Measurements from ENCODE around the gene TOB2.

TOB2 gene

GRCh38 chr22:41446639-41447434, at the start of gene TOB2:
Gene TOB2, minus strand, starts transcription at chr22:41446801. Its CDS starts 9,456 bp downstream, at chr22:41437345.
- DNase-seq (ENCODE audit: low read depth, low spot score): peak; percentile 77

DNA sequence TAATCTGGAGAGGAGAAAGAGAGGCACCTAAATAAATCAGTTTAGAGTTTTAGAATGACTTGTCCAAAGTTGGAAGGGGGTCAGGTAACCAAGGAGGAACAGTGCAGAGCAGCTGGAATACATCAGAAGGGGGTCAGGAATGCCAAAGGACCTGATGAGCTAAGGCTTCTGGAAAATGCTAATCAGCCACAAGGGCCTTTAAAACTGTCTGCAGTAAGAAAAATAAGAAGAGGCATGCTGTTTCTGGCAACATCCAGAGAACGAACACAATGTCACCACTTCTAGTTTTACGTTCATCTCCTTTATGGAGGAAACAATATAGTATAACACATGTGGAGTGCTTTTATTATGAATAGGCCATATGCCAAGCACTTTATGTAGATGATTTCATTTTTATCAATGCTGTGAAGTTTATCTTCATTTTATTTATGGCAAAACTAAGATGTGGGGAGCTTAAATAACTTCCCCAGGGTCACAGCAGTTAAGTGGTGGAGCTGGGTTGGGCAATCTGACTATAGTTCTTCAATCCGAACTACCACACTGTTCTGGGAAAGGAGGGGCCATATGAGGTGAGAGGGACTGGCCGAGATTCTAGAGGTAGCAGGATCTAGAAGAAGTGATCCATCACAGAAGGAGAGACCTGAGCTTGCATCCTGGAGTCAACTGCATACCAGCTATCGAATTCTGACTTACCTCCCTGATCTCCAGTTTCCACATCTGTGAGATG, 44.9 kb upstream of the TOB2 start:
- DNase-seq (ENCODE audit: low read depth, low spot score): no peak

DNA sequence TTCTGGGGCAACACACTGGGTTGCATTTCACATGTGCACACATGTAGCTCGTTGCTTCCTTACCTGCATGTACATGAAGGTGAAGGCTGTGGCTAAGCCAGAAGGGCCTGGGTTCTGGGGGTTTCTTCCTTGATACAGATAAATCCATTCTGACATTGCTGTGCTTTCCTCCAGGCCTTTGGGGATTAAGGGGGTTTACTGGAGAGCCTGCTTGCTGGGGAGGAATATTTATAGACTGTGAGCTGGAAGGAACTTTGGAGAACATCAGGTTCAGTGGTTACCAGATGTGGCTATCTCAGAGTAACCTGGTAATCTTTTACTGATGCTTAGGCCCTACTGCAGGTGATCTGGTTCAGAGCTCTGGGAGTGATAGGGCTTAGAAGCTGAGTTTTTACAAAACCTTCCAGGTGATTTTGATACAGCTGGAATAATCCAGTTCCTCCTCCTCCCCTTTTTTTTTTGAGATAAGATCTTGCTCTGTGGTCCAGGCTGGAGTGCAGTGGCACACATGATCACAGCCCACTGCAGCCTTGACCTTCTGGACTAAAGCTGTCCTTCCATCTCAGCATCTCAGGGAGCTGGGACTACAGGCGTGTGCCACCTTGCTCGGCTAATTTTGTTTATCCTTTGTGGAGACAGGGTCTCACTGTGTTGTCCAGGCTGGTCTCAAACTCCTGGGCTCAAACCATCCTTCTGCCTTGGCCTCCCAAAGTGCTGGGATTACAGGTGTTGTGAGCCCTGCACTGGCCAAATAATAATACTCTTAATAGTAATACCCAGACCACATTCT, 42.2 kb upstream of the TOB2 start:
- DNase-seq (ENCODE audit: low read depth, low spot score): no peak

DNA sequence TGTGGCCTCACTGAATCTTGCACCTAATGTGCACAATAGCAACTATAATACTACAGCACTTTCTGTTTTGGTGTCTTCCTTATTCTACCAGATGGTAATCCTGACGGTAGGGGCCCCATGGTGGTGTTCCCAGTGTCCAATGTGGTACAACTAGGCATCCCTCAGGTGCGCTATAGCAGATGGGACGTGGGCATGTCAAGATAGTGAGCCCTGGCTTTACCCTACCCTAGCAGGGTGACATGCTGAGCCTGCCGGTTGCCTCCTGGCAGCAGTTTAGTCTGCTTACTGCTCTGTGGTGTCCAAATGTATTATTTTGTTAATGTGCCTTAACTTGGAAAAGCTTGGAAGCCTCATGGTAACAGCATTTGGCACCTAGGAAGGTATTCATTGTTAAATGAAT, 41.5 kb upstream of the TOB2 start:
- DNase-seq (ENCODE audit: low read depth, low spot score): no peak

DNA sequence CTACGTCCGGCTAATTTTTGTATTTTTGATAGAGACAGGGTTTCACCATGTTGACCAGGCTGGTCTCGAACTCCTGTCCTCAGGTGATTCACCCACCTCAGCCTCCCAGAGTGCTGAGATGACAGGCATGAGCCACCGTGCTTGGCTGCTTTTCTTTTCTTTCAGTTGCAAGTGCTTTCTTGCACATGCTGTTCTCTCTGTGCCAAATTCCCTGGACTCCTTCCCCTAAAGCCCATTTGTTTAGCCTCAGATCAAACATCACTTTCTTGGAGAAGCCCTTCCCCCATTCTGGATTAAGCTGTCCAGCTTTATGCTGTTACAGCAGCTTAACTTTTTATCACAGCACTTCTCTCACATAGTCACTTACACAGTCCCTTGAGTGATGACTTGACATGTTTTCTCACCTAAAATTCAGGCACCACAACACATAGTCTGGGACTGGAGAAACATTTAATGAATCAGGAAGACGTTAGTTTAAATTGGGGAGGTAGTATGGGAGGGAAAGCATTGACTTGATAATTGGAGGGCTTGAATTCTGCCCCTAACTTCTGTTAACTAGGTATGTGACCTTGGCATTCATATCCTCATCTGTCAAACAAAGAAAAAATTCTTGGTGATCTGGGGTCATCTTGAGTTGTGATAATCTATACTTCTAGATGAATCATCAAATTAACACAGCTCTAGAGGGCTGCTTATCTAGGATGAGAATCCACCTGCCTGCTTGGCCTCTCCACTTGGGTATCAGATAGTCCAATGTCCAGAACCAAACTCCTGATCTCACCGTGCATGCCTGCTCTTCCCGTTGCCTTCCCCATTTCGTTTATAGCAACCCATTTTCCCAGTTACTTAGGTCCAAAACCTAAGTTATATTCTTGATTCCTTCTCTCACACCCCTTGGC, 40.7 kb upstream of the TOB2 start:
- no peak for DNase-seq (ENCODE audit: low read depth, low spot score)

GRCh38 chr22:41485033-41485432, 38.4 kb upstream of the TOB2 start:
- DNase-seq (ENCODE audit: low read depth, low spot score): no peak

DNA sequence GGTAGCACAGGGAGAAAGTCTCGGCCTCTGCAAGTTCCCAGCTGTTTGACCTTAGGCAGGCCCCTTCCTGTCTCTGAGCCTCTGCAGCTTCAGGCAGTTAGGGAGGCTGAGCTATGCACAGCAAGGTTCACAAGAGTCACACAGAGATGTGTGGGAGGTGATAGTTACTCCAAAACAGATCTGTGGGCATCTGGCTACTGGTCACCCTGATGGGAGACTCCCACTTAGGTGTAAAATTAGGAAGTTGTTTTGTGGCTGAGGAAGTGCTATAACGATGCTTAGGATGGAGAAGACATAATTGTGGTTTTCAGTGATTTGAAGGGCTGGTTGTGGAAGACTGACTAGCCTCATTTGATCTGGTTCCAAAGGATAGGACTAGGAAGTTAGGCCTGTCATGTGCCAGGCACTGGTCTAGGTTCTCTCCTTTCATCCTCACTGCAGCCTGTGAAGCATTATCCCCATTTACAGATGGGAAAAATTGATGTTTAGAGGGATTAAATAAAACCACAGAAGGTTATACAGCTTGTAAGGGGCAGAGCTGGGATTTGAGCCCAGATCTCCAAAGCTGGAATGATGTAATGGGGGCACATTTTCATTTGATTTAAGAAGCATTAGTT, 35.8 kb upstream of the TOB2 start:
- no peak for DNase-seq (ENCODE audit: low read depth, low spot score)

DNA sequence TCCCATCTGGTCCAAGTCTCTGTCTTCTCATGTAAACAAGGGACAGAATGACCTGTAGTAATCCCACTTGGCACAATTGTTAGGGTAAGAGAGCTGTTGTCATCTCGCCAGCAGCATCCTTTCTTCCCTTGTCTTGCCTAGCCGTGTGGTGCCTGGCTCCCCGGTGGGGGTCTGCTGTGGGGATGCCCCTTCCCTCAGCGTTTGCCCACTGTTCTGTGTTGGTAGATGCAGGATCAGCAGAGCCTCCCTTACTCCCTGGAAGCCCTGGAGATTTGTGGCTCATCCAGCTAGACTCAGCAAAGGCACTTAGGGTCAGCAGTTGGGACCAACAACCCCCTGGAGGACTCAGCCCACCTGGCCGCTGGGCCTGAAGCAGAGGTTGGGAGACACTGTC, 35.3 kb upstream of the TOB2 start:
- no peak for DNase-seq (ENCODE audit: low read depth, low spot score)

- no peak for DNase-seq (ENCODE audit: low read depth, low spot score)
These were observed 34.7 kb upstream of the TOB2 start for GRCh38 chr22:41481131-41481830.

- DNase-seq (ENCODE audit: low read depth, low spot score): no peak
These were observed 33.8 kb upstream of the TOB2 start for GRCh38 chr22:41480397-41480735.

DNA sequence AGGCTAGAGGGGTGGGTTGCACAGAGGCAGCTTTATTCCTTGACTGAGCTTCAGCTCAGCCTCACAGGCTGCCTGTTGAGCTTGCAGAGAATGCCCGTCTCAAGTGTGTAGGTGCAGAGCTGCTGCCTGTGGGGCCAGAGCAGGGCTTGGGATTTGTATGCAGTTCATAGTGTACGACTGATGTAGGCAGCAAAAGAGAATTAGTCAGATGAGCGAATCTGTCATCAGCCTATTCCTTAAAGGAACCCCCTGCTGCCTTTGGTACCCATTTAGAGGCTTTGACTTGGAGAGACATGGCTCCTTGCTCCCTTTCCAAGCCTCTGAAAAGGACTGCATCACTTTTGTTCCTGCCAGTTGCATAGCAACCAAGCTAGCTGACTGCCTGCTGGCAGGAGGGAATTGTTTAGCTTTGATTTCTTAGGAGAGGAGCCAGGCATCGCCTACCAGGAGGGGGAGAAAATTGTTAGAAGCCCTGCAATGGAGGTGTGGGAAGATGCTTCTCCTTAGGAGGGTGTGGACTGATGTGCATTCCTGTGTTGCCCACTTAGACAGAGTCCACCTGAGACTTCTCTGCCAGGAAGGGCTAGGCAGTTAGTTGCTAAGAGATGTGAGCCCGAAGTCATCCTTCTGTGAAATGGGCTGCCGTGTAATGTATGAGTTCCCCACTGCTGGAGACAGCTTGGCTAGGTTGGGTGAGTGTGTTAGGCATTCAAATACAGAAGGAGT, 33.2 kb upstream of the TOB2 start:
- peak; percentile 28 for DNase-seq (ENCODE audit: low read depth, low spot score)

DNA sequence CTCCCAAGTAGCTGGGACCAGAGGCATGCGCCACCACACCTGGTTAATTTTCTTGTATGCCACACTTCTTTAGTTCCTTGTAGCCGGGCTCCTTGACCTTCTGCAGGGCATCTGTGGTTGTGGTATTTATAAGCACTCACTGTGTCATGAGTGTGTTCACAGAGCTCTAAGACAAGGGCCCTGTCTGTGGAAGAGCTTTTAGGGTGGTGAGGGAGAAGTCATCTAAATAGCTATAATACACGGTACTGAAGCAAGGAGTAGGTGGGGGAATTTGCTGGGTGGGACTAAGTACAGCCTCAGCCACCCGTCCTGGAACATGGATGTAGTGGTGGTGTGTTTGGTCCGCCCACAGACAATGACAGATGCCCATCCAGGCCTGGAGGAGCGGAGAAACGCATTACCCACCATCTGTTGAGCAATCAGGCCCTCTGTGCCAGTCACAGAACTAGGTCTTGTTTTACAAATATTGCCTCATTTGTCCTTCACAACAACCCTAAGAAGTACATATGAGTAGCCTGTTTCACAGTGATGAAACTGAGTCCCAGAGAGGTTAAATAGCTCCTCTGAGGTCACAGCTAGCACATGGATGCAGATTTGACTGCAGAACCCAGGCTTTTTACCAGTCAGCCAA, 32.4 kb upstream of the TOB2 start:
- no peak for DNase-seq (ENCODE audit: low read depth, low spot score)

DNA sequence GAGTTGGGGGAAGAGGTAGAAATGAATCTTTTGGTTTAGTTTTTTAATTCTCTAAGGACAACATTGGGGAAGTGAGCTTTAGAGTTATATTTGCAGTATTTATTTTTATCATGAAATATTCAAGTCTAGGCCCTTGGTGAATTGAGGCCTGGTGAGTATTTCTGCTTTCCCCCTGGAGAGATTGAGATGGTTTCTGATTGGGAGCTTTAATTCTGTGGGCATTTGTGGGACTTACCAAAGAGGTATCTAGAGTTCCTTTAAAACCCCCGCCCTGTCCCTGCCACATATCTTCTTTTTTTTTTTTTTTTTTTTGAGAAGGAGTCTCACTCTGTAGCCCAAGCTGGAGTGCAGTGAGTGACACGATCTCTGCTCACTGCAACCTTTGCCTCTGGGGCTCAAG, 31.9 kb upstream of the TOB2 start:
- no peak for DNase-seq (ENCODE audit: low read depth, low spot score)

DNA sequence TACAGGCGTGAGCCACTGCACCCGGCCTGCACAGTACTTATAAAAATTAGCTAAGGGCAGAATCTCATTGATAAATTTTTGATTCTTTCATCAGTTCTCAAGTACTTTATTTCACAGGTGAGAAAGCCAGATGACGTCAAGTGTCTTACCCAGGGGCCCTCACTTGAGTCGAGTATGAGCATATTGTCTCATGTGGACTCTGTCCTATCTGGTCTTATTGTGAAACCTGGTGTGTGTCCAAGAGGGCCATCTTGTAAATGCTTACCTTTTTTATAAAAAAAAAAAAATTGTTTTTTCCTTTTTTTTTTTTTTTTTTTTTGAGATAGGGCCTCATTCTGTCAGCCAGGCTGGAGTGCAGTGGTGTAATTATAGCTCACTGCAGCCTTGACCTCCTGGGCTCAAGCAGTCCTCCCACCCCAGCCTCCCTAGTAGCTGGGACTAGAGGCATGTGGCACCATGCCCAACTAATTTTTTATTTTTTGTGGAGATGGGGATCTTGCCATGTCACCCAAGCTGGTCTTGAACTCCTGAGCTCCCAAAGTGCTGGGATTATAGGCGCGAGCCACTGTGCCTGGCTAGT, 28.4 kb upstream of the TOB2 start:
- DNase-seq (ENCODE audit: low read depth, low spot score): no peak

DNA sequence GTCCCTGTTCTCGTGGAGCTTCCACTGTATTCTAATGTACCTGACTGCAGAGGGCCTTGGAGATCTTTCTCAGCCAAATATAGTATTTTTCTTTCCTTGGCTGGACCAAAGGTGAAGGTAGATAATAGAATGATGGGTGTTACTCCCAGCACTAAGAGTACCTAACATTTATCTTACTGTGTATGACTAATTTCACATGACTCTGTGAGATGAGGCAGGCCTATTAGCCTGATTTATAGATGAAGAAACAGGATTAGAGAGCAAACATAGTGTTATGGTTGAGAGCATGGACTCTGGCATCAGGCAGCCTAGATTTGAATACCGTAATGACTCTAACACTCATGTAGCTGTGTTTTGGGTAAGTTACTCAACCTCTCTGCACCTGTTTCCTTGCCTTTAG, 25.0 kb upstream of the TOB2 start:
- no peak for DNase-seq (ENCODE audit: low read depth, low spot score)

DNA sequence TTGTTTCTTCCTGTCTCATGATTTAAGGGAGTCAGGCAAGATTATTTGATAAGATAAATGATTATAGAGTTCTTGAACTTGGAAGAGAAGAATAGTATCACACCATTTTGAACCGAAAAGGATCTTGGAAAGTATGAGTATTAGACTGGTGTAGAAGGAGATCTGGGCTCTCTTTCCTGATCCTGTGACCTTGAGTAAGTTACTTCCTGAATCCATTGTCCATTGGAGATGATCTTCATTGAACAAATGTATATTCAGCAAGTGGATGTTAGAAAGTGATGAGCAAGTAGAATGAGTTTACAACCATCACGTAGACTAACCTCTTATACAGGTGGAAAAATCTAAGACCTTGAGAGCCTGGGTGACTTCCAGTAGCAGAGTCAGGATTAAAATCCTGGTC, 24.3 kb upstream of the TOB2 start:
- no peak for DNase-seq (ENCODE audit: low read depth, low spot score)

- DNase-seq (ENCODE audit: low read depth, low spot score): no peak
These were observed 22.7 kb upstream of the TOB2 start for GRCh38 chr22:41469218-41469851.

Measured in smooth muscle cell of the brain vasculature (primary cell).